NCI-H1436 treated with DMSO at 0.1 percent for 48 hours (cell line): ENCODE measurements around the gene AHI1.

Experiments
- DNase-seq: peaks from one replicate; lab custom pipeline; 2025; lab: John Stamatoyannopoulos, UW

AHI1 gene

DNA sequence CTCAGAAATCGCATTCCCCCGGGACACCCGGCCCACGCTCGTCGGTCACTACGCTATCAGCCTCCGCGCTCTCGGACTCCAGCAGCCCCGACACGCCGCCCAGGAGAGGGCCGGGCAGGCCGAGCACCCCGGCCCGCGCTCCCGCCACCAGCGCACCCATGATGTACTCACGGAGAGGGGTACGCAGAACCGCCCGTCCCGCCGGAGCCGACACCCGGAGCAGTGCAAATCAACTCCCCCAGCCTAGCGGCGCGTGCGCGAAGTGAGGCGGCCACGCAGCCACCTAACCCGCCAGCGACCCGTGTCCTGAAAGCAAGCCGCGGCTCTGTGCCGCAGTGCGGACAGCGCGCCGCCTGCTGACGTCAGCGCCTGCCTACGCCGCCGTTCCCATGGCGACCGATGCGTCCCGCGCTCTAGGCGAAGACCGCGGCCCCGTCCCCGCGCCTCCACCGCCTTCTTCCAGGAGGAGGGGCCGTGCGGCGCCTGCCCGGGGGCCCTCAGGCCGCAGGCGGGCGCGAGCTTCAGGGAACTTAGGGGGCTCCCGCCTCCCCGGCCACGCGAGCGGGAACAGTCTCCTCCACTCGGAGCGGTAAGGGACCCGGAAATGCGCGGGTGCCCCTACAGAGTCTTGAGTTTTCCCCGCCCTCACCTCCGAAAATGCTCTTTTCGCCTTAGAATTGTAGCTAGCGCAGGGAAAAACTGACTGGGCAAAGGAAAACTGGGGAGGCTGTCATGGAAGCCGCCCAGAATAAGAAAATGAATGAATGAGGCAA is at the start of gene AHI1:
TSS of gene AHI1 (minus strand) at position 329 of the 773 bp plus-strand sequence. CDS start 5,503 bp downstream, outside the sequence.
- DNase-seq, result peak; percentile 47

DNA sequence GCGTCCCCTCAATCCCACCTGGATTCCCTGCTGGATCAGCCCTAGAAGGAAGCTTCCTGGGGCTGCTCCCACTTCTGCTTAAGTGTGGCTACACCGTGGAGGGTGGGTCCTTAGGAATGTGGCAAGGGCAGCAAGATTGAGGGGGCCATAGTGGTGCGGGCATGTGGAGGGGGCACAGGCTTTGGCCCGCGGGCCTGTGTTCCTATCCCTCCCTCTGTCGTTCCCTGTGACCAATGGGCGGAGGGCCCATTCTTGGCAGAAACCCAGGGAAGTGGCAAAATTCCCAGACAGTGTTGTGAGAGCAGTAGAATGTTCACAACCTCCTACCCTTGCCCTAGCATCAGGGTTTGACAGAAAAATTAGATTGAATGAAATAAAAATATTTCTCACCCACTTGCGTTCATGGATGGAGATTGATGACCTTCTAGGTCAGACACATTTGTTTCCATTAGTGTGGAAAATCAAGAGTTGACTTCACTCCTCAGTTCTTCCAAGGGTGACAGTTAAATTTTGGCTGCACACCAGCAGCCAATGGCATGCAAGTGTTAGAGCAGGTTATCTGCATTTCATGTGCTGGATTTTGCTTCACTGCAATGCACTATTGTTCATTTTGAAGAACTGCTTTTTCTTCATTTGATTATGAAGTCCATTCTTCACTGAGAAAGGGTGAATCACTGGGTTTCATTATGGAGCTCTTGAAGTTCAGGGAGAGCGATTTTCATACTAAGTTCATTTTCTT is 49.3 kb upstream of the AHI1 start:
- DNase-seq, result no peak

DNA sequence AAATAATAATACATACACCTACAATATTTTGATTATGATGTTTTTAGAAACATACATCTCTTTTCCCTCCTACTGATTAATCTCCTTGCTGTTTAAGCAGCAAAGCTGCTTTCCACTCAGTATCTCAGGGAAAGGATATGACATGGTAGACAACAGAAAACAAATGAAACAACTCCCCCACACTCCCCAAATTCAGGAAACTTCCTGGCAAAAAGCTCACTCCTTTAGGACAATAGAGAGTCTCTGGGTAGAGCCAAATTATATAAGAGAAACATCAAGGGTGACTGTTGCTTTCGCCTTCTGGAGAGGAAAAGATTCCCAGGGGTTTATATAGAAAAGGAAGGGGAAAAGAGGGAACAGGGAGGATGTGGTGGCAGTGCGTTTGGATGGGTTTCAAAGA is 48.7 kb upstream of the AHI1 start:
- no peak for DNase-seq

DNA sequence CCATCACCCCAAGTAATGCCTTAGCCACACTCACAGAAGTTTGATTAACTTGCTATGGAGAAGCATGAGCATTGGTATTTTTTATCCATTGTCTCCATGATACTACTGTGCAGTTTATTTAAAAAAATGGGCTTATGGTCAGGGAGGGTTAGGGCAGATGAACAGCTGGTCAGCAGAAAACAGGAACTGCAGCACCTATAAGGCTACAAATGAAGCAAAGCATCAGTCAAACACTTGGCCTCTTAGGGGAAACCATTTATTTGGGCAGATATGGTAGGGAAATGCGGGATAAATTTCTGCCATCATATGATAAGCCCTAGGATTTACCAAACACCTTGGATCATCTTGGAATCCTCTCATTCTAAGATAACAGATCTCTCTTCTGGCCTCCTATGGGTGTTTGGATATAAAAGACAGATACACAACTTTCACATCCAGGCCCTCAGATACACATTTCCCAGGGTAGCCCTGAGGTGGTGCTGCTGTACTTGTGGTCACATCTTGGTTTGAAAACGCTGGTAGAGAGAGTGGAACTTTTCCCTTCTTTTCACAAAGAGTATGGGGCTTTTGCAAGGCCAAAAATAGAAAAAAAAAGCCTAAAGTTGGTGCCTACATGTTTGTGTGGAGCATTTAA is 42.8 kb upstream of the AHI1 start:
- no peak for DNase-seq

DNA sequence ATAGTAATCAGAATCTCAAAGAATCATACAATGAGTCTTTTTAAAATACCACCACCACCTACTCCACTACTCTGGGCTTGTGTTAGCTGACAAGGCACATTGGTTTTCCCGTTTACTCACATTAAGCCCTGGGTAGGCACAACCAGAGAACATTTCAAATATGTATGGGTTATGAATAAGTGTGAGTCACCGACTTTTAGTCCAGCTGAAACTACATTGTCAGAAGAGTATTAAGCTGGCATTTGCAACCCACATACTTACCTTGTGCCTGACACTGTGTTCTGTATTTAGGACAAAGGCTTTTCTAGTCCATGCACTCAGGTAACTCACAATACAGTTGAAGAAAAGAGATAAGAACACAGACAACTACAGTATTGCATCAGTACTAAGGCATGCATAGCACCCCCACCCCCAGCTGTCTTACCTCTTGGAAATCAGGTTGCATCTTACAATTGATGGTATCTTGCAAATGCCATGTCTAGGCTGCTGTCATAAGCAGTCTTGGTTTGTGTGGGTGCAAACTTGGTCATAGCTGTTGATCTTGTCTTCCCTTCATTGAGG is 40.3 kb upstream of the AHI1 start:
- DNase-seq, result no peak

DNA sequence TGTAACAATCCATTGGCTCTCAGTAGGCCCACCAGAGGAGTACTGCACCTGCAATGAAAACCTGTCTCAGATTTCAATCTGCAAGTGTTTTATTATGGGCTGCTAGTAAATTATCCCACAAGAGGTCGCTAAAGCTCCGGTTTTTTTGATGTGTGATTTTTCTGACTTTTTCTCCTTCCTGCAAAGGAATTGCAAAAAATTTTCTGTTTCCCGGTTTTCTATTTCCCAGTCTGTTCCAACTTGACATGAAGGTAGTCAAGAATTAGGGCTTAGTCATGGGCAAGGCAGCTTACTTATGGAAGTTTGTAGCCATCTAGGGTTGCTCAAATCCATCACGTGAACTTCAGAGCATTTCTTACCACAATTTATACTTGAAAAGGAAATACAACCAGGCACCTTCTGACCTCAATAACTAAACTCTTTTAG is 38.5 kb upstream of the AHI1 start:
- DNase-seq, result no peak

DNA sequence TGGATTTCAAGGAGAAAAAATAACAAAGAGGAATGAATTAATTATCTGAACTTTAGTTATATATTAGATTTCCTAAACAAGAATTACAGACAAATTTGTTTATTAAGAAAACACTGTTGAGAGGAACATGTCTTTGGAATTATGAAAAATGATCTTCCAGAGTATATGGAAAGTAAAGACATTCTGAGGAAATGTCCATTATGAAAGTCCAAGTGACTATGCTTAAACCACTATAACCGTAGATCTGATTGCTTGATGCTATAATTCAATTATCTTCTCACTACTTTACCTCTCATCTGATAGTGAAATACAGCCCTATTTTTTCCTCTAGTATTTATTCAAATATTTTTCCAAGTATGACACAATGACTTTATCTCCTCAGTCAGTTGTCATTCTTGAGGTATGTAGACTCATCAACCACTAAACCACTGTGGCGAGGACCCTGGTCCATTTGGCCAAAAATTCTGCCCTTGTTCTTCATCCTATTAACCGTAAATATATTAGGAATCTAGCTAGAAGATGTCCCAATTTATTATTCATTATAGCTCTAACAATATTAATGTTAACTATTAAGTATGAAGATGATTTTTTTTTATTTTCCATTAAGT is 37.3 kb upstream of the AHI1 start:
- DNase-seq, result no peak

DNA sequence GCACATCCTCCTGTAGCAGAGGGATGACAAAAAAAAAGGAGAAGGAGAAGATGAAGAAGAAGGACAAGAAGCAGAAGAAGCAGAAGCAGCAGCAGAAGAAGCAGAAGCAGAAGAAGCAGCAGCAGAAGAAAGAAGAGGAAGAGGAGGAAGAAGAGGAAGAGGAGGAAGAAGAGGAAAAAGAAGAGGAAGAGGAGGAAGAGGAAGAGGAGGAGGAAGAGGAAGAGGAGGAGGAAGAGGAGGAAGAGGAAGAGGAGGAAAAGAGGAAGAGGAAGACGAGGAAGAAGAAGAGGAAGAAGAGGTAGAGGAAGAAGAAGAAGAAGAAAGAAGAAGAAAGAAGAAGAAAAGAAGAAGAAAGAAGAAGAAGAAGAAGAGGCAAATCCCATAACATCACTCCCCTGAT is 35.0 kb upstream of the AHI1 start:
- DNase-seq, result no peak

DNA sequence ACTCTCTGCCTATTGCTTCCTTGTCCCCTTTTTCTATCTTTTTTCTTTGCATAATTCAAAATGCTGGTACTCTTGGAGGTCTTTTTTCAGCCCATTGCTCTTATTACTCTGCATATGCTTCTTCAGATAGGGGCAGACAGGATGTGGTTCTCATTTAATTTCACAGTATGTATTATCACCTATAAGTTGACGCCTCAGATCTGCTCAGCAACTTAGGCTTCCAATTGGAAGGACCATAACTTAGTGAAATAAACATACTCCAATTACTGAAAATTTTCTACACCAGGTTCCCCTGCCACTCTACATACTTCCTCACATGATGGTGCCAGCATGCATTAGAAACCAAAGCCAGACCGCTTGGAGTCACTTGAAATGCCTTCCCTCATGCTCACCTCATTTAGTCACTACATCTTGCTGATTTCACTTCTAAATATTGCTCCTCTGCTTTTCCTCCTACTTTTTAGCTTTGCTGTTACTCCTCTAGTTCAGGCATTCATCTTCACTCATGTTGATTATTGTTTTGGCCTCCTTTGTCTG is 34.5 kb upstream of the AHI1 start:
- no peak for DNase-seq

DNA sequence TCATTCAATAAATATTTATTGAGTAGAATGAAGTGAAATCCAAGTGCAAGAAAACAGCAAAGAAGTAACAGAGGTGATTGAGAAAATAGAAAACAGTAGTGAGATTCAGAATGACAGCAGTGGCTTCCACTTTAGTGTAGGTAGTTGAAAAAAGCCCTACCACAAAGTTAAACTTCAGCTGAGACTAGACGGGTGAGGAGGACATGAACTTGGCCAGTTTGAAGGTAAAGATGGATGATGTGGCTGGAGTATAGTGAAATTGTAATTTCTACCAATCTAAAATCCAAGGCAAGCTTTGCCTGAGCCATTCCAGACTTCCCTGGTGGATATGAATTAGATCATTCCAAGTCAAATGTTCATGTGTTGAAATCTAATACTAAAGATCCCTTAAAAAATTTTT is 32.6 kb upstream of the AHI1 start:
- DNase-seq, result no peak

DNA sequence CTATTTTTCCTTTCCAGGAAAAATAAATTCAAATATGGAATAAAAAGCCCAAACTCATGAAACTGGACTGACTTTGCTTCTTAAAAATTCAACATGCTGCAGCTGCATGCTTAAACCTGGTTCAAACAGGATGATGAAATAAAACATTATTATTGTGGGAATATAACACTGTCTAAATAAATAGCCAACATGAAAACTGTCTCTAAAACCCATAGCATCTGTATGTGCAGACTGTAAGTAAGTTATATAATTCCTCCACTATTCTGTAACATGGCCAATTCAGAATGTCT is 30.4 kb upstream of the AHI1 start:
- DNase-seq, result no peak

DNA sequence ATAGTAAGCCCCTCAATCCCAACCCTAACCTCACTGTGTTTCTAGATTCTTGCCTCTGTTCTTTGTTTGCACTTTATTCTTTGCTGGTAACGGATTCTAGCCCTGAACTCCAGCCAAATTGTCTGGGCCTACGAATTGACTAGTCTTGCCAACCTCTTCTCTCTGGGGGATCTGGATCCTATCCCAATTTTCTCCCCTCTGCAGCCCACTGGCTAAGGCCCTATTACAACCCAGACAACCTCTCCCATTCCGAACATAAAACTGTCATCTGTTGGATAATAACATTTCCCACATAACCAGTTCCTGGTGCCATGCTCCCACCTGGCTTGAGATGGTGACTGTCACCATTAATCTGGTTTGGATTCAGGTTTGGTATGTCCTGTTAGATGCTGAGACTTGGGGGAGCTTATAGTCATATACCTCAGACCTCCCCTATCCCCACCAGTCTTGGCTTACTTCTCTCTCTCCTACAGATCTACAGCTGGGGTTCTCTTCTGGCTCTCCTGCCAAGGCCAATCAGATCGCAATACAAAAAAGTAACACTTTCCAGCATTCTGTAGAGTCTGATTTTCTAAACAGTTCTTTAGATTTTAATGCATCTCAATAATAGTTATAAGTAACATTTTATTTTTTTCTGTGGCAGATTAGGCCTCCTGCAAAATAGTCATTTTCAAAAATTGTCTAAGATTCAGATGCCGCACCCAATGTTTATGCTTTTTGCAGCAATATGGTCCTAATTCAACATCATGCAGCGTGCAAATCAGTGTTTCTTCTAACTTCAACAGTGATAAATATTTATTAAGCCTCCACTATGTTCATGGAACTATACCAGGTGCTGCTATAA is 29.8 kb upstream of the AHI1 start:
- no peak for DNase-seq

DNA sequence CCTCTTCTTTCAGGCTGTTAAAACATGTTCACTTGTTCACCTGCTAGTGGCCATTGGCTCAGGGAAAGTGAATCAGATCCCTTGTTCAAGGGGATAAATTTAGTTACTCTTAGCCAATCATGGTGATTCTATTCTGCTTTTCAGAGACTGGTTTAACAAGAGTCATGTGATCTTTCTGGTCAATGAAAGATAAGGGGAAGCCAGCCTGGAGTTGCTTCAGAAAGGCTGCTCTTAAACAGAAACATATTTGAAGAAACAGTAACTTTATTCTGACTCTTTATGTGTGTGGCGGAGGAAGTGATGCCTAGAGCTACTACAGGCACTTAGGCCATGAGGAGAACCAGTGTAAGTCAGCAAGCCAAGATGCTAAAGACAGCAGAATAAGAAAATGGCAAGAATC is 28.1 kb upstream of the AHI1 start:
- no peak for DNase-seq

DNA sequence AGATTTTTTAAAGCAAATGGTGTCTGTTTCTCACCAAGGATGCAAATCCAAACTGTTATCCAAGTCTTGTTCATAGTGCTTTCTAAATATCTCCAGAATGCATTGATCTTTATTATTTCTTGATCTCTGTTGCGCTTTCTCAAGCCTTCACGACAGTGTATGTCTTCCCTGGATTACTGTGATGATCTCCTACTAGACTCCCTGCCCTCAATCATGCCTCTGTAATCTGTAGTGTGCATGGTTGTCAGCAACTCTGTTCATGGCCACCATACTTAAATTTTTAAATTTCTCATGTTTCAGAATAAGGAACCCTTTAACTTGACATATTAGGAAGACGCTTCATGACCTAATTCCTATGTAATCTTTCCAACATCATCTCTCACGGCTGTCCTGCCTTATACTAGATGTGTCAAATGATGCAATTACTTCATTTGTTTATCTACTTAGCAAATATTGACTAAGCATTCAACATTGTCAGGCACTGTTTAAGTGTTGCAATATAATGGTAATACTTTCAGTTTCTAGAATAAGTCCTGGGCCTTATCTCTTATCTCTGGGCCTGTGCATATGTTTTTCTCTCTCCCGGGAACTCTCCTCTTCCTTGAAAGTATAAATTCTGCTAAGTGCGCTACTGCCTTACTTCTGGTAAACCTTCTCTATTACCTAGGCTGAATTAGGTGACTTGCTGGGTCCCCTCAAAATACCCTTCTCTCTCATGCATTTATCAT is 25.6 kb upstream of the AHI1 start:
- no peak for DNase-seq

DNA sequence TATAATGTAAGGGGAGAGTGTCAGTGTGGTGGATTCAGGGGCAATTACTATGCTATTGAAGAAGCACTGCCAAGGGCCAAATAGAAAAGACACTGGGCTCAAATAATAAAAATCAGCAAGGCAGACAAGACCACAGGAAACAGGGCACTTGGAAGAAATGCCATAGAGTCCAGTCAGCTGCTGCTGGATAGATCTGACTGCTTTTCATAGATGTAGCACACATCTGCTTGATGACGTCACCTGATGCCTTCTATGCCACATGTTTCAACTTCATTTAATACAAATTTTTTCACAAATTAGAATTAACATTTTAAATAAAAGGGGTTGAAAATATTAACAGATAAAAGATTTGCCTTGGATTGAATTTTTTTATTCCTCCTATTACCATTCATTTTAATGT is 23.9 kb upstream of the AHI1 start:
- no peak for DNase-seq

DNA sequence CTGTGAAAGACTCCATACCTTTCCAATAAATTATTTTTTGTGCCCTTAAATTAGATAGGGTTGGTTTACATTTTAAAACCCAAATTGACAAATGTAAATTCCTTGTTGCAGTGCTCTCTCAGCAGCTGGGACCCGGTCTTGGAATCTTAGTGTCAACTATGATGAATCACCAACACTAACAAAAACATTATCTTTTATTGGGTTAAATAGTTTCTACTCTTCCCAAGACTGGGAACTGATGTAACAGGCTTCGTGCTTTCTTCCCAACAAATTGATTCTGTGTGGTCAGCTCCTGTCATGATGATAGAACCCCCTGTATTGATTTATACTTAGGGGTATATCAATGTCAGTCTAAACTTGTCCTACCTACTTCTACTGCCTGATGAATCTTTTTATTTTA is 23.2 kb upstream of the AHI1 start:
- DNase-seq, result no peak

DNA sequence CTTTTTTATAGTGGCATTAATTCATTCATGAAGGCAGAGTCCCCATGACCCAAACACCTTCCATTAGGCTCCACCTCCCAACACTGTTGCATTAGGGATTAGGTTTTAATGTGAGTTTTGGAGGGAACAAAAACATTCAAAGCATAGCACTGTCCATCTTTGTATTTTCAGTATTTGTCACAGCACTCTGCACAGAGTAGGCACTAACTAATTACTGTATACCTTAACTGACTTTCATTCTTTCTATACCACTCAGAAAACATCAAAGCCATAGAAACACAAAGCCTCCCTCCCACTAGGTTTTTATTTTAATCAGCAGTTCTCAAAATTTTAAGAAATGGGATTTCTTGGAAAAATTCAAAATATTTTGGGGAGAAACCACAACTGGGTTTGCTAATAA is 21.8 kb upstream of the AHI1 start:
- DNase-seq, result no peak

DNA sequence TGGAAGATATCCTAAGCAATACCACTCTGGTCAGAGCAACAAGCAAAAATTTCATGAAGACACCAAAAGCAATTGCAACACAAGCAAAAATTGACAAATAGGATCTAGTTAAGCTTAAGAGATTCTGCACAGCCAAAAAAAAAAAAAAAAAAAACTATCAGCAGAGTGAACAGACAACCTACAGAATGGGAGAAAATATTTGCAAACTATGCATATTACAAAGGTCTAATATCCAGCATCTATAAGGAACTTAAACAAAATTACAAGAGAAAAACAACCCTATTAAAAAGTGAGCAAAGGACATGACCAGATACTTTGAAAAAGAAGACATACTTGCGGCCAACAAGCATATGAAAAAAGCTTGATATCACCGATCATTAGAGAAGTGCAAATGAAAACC is 20.0 kb upstream of the AHI1 start:
- DNase-seq, result no peak

DNA sequence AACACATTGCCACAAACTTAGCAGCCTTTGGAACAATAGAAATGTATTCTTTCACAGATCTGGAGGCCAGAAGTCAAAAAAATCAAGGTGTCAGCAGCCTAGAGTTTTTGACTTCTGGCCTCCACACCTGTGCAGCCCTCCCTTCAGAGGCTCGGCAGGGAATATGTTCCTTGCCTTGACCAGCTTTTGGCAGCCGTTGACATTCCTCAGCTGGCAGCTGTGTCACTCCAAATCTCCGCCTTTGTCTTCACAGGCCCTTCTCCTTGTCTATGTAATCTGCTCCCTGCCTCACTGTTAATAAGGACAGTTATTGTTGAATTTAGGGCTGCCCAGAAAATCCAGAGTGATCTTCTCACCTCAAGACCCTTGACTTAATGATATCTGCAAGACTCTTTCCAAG is 17.2 kb upstream of the AHI1 start:
- no peak for DNase-seq

DNA sequence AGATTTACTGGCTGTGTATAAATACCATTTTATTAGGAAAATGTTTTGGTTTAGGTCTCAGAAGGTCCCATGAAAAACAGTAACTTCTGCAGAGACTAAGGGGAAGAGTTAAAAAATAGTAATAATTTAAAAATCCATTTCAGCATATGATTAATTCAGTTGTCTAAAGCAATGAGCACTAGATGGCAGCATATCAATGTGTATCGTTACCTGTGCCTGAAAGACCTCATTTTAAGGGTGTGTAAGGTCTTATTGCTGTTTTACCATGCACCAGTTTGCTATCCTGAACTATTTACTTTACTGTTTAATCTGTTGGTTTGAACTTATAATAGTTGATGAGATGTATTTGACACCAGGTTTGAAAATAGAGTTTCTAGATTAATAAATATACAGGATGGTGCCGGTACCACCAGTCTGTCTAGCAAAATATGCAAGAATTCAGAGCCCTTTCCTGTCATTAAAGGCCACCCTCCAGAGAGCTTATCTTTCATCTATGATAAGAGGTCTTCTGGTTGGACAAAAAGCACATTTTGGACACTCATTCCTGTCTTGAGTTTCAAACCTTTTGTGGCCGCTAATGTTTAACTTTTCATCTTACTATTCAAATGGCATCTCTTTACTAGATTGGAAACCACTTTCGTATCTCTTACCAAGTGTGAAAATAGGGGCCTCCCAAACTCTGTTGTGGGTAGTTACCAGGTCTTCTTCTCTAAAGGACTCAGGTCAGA is 8.9 kb upstream of the AHI1 start:
- no peak for DNase-seq
